HUDEP-2 (cell line): Measurements from ENCODE around the gene FIS1.
"Not testable (repeated sequence)": the region's sequence is repeated elsewhere in the genome, so short reads cannot be mapped to it uniquely, and the experiment has no call there.

Source experiments
- DNase-seq, 76 experiments: peaks; one replicate each; lab custom pipeline; 2025; ENCODE audit not compliant: unreplicated experiment in 76 of 76; lab: John Stamatoyannopoulos, UW

The FIS1 gene

DNA sequence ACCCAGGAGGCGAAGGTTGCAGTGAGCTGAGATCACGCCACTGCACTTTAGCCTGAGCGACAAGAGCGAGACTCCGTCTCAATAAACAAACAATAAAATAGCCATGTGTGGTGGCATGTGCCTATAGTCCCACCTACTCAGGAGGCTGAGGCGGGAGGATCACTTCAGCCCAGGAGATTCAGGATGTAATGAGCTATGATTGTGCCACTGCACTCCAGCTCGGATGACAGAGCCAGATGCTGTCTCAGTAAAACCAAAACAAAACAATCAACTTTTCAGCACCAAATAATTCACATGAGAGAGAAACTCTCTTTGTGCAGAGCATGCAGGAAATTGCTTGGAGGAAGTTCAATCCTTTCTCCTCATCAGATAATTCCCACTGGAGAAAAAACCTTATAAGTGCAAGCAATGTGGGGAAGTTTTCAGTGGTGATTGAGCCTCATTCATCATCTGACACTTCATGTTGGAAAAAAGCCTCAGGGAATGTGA is 13.4 kb upstream of the FIS1 start:
- DNase-seq = no peak

DNA sequence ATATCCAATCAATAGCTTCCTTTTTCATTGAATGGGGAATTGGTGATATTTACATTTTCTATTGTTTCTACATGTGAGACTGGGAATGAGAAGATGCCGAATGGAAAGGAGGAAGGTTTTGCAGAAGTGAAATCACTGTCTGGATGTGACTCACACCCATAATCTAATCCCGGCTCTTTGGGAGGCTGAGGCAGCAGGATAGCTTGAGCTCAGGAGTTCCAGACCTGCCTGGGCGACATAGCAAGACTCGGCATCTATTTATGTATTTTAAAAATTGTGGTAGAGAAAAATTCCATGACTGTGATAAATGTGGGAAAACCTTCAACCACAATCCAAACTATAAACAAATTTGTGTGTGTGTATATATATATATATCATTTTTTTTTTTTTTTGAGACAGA is 10.9 kb upstream of the FIS1 start:
- DNase-seq = no peak

DNA sequence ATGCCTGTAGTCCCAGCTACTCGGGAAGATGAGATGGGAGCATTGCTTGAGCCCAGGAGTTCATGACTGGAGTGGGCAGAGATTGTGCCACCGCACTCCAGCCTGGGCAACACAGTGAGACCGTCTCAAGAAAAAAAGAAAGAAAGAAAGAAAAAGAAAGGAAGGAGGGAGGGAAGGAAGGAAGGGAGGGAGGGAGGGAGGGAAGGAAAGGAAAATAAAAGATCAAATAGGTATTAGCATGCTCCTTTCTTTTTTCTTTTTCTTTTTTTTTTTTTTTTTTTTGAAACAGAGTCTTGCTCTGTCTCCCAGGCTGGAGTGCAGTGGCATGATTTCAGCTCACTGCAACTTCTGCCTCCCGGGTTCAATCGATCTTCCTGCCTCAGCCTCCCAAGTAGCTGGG is 8.3 kb upstream of the FIS1 start:
- DNase-seq = not testable (repeated sequence)

DNA sequence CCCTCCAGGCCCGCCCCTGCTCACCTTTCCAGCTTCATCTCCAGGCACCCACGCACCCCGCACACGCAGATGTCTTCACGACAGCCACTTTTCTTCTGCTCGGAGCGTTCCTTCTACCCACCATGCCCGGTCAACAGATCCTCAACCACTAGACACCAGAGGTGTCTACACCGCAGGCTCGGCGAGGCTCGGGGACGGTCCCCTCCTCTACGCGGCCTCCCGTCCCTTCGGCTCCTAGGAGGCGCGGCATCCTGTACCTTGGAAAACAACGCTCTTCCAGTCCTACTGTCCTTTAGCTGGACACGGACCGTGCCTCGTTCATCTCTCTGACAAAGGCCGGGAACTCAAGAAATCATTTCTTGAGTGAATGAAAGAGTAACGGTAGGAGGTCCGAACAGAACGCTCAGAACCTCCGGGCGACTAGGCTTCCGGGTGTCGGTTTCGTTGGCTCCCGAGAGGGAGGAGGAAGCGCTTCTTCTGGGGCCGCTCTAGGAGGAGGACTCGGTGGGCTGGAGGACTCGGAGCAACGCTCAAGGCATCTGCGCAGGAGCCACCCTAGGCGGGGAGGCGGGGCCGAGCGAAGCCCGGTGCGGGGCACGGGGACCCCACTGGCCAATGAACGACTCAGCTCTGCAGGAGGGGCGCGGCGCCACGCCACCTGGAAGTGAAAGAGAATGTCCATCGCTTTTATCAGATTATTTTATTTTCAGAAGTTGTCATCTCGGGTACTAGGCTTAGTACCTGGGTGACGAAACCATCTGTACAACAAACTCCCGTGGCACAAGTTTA is 7.2 kb upstream of the FIS1 start:
- peak; percentile 50 to 99 (median 97) for DNase-seq

DNA sequence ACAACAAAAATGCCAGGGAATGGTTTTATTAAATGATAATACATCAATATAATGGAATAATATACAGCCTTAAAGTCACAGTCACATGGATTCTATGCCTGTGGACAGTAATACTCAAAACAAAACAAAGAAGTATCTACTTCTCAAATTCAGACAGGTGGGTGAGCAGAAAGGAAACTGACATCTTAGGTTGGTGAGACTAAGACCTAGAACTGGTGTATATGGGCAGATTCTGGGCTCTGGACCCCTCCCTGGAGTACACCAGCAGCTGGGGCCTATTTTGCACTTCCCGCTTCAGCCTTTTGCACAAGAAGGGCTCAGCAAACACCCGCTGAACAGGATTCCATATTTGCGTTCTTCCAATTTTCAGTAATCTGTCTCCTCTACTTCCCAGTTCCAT is 5.4 kb upstream of the FIS1 start:
- DNase-seq = no peak

DNA sequence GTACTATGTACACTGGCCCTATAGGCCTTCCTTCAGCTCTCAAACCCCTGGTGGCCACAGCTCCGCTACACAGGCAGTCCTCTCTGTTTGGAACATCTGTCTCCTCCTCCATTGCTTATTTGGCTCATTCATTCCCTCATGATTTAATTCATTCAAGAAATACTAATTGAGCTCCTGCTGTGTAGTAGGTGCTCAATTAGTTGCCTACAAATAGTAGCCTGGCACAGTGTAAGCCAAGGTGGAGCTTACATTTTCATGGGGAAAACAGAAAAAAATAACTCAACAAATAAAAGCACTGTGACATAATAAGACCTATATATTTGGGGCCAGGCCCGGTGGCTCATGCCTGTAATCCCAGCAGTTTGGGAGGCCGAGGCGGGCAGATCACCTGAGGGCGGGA is 3.4 kb upstream of the FIS1 start:
- DNase-seq = no peak

DNA sequence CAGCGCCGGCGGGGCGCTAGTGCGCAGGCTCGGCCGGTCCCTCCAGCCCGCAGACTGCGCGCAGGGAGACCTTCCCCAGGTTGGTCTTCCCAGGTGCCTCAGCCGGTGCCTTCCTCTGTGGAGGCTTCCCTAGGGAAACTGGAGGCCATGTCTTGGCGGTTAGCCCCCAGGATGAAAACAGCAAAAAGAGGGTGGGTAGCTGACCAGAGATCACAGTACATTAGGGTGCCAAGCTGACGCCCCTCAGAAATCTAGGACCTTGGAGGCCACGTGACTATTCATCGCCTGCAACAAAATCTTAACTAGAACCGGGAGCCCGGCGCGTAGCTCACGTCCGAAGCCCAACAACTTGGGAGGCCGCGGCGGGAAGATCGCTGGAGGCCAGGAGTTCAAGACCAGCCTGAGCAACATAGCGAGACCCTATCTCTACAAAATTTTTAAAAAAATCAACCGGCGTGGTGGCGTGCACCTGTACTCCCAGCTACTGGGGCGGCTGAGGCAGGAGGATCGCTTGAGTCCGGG is 327 bp upstream of the FIS1 start:
- DNase-seq = no peak

DNA sequence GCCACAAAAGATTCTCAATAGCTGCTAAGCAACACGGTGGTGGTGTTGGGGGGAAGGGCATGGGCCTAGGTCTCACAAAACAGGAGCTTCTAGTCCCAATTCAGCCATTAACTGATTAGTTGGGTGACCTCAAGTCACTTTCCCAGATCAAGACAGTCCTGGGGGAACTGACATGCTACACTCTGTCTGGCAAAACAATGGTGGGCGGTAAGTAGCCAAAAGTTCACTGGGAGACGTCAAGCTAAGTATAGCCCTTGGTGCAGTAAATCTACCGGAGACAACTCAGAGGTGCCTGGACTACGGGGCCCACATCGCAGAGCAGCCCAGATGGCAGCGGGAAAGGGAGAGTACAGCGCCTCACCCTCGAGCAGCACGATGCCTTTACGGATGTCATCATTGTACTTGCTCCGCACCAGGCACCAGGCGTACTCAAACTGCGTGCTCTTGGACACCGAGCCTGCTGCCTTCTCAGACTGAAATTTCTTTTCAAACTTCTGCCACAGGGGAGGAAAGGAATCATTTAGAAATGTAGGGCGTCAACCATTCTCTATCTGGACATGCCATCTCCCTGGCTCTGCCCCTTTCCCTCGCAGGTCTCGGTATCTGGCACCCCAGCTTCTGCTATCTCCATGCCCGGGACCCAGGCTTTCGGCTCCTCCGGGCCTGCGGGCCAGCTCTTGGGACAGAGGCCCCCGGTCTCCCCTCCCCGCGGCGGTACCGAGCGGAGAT is 1.1 kb downstream of the FIS1 start:
- DNase-seq = peak in 74 of 76 experiments; percentile 41 to 94 (median 85)

DNA sequence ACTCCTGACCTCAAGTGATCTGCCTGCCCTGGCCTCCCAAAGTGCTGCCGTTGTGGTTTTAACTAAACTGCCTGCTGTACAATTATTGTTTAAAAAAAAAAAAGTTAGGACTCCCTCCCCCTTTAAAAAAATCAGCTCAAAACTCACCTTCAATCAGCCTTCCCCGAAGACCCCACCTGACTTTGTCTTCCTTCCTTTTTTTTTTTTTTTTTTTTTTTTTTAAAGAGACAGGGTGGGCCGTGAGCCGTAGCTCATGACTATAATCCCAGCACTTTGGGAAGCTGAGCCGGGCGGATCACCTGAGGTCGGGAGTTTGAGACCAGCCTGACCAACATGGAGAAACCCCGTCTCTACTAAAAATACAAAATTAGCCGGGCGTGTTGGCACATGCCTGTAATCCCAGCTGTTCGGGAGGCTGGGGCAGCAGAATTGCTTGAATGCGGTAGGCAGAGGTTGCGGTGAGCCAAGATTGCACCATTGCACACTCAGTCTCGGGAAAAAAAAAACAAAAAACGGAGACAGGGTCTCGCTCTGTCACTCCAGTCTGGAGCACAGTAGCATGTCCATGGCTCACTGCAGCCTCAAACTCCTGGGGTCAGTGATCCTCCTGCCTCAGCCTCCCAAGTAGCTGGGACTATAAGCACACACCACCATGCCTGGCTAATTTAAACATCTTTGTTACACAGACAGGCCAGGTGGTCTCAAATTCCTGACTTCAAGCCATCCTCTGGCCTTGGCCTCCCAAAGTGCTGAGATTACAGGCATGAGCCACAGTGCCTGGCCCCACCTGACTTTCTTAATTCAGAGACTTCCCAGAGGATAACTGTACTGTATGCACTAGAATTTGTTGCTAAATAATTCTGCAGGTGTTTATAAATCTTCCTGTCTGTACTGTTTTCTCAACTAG is 3.2 kb downstream of the FIS1 start:
- peak in 2 of 76 experiments; percentile 4 to 11 for DNase-seq

DNA sequence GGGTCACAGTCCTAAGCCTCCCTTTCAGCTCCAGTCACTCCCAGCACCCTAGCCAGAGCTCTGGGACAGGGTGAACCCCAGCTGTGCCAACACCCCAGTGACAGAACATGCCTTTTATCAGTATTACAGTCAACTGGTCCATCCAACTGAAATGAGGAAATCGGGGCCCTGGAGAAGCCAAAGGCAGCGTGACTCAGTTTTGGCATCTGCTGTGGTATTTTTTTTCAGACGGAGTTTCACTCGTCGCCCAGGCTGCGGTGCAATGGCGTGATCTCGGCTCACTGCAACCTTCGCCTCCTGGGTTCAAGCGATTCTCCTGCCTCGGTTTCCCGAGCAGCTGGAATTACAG is 3.9 kb downstream of the FIS1 start:
- DNase-seq = peak in 21 of 76 experiments; percentile 4 to 56 (median 28)

DNA sequence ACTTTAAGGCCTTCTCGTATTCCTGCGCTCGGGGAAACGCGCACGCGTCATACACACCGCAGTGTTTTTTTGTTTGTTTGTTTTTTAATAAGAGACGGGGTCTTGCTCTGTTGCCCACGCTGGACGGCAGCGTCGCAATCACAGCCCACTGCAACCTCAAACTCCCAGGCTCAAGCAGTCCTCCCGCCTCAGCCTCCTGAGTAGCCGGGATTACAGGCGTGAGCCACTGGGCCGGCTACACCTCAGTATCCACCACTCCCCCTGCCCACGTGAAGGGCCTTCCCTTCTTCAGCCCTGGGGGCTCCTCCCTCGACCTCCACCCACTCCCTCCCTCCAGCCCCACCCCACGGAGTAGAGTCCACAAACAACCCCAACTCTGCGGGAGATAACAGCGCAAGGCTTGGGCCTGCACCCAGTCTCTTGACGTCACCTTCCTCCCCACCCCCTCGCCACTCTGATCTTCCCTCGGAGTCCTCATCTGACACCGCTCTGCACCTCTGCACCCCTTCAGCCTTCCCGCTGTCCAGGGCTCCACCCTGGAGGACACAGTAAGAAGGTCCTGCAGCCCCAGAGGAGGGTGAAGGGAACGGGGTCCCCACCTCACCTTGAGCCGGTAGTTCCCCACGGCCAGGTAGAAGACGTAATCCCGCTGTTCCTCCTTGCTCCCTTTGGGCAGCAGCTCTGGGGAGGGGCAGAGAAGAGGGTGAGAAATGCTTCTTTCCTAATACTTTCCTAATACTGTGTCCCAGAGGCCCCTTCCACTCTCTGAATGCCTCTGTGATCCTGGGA is 4.5 kb downstream of the FIS1 start:
- peak in 74 of 76 experiments; percentile 11 to 91 (median 74) for DNase-seq

DNA sequence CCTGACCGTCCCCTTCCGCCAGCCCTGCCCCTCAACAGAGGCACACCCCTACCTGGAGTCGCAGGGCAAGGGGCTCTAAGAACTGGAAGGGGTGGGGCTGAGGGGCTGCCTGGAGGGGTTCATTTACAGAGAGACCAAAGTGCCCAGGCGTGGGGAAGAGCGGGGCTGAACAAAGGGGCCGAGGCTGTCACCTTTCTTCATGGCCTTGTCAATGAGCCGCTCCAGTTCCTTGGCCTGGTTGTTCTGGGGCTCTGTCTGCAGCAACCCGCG is 5.0 kb downstream of the FIS1 start:
- DNase-seq = no peak

DNA sequence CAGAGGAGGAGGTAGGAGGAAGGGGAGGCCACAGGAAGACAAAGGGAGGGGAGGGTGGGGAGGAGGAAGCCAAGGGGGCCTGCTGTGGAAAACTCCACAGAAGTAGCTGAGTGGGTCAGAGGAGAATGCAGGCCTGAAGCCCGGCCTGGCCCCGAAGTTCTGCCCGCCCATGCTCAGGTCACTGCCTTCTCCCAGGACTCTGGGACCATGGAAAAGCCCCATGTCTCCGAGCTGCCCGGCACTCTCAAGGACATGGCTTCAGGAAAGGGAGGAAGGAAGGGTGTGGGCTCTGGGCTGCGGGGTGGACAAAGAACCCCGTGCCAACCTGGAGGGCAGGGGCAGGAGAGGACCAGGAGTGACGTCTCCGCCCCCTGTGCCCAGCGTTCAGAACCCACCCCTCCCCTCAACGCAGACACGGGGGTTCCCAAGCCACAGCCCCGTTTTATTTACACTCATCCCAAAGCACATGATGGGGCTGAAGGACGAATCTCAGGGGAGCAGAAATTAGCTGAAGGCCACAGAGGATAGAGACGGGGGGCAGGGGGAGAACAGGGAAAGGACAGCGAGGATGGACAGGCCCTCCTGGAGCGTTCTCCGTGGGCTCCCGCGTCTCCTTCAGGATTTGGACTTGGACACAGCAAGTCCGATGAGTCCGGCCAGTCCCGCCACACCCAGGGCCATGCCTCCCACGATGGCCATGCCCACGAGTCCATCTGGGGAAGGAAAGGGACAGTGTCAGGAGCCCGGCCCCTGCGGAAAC is 5.5 kb downstream of the FIS1 start:
- DNase-seq = no peak

DNA sequence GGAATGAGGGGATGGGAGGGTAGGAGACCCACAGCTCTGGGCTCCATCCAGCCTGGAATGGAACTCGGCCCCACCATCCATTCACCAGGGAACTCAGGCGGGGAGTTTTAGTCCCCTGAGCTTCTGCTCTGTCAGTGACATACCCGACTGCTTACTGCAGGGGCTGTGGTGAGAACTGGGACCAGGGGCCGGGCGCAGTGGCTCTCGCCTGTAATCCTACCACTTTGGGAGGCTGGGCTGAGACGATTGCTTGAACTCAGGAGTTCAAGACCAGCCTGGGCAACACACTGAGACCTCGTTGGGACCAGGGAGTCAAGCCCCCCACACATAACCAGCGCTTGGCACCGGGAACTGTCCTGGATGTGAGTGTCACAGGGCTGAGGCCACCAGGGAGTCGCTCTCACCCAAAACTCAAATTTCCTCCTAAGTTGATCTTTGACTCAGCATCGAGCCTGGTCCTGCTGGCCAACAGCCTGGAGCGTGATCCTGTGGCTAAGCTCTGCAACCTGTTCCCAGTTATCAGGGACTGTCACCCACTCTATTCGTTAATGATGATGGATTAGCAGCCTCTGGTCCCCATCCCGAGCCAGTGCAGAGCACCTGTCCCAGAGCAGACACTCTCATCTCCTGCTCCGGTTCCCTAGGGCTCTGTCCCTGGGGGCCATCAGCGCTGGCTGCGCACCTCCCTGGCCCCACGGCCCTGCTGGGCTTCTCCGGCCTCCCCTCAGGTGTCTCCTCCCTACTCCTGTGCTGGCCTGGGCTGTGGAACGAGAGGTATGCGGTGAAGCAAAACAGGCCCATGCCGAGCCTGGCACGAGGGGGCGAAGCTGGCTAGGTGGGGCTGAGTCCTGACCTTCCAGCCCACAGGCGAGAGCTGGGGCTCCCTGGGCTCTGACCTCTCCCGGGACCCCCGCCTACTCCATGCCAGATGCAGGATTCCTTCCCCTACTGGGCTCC is 6.4 kb downstream of the FIS1 start:
- DNase-seq = no peak

DNA sequence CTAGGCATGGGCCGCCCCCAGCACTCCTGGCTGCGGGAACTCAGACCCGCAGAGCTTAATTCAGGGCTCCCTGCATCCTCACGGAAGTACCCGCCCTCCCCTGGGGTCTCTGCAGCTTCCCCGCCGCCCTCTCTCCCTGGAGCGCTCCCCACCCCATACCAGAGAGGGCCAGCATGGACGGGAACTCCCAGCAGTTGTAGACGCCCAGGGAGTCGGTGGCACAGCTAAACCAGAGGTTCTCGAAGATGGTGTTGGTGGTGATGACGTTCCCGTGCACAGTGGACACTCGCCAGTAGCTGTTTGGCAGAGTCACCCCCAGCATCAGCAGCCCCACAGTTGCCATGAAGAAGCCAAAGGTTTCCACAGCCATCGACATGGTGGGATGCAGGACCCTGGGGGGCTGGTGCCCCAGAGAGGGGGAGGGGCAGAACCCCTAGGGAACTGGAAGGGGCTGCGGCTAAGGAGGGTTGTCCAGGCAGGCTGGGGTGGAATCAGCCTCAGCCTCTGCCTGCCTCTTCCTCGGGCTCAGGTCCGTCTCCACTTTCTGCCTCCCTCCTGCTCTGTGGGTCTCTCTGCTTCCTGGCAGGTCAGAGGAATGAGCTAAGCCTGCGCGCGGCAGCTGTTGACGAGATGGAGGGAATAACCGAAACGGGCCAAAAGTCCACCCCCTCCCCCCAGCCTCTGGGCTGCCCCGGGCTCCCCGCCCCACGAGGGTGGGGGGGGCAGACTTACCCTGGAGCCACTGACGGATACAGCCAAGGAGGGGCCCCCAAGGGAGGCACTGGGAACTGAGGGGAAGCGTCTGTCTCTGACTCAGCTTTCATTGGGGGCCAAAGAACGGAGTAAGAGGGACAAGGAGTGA is 7.4 kb downstream of the FIS1 start, which contains the start of gene CLDN15:
Gene CLDN15 (minus strand): TSS at position 597 of the 862 bp plus-strand sequence. CDS start 221 bp downstream, at position 376.
- DNase-seq = no peak

DNA sequence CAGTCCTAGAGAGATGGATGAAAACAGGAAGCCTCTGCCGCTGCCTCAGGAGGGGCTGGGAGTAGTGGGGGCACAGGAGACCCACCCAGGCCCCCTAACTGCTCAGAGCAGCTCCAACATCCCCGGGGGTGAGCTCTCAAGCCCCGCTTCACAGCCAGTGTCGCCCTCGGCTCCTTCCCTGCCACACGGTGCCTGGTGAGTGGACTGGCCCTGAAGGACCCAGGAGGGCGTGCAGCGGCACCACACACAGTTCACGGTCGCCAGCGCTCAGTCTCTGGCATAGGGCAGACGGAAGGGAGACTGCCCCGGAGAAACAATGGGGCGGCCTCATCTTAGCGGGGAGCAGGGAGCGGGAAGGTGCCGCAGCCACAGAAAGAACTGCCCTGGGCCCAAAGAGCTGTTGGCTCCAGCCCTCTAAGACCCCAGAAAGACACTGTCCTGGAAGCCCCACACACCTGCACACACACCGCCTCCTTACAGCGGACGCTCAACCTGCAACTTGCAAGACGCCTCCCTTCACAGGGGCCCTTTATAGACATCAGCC is 8.5 kb downstream of the FIS1 start:
- no peak for DNase-seq

DNA sequence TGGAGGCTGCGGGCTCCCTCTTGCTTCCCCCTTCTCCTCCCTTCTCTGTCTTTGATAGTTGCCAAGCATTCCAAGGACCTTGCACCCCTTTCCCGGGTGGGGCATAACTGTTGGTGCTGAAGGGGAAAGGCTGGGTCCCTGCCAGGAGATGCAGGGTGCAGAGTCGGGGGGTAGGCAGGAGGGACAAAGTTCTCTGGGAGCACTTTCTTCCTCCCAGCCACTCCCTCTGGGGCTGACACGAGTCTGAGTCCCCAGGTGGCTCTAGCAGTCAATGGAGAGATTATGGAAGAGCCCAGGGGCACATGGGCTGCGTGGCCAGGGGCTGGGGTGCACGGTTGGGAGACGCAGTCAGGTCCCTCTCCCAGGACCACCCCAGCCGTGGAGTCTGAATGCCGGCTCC is 9.4 kb downstream of the FIS1 start:
- DNase-seq = no peak
